ENCODE data around the gene RAD51B.
"Not testable (repeated sequence)": the region's sequence is repeated elsewhere in the genome, so short reads cannot be mapped to it uniquely, and the experiment has no call there.

The RAD51B gene

DNA sequence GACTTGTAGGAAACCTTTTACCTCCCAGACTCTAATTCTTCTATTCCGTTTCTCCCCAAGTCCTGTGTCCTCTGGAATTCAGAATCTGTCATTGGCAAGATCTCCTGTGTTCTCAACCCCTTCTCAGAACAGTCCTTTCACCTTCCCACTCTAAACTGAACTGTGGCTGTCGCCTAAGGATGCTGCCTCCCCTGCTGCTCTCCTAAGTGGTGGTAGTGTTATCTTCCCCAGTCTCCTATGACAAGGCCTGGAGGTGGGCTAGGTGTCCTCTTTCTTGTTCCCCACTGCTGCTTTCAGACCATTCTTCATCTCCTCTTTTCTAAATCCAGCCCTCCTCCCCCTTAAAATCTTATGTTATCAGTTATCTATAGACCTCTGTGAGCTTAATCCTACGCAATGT lies 397.4 kb downstream of the RAD51B start:
- TF ChIP-seq, protein P1, sequence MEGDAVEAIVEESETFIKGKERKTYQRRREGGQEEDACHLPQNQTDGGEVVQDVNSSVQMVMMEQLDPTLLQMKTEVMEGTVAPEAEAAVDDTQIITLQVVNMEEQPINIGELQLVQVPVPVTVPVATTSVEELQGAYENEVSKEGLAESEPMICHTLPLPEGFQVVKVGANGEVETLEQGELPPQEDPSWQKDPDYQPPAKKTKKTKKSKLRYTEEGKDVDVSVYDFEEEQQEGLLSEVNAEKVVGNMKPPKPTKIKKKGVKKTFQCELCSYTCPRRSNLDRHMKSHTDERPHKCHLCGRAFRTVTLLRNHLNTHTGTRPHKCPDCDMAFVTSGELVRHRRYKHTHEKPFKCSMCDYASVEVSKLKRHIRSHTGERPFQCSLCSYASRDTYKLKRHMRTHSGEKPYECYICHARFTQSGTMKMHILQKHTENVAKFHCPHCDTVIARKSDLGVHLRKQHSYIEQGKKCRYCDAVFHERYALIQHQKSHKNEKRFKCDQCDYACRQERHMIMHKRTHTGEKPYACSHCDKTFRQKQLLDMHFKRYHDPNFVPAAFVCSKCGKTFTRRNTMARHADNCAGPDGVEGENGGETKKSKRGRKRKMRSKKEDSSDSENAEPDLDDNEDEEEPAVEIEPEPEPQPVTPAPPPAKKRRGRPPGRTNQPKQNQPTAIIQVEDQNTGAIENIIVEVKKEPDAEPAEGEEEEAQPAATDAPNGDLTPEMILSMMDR (IDR thresholded peaks at IDR 0.05; ENCODE audit: borderline replicate concordance, insufficient read depth, low read depth, low read length) = no peak
- H3K4me3 ChIP-seq (ENCODE audit: low read depth, low read length) = no peak overlapping the region

DNA sequence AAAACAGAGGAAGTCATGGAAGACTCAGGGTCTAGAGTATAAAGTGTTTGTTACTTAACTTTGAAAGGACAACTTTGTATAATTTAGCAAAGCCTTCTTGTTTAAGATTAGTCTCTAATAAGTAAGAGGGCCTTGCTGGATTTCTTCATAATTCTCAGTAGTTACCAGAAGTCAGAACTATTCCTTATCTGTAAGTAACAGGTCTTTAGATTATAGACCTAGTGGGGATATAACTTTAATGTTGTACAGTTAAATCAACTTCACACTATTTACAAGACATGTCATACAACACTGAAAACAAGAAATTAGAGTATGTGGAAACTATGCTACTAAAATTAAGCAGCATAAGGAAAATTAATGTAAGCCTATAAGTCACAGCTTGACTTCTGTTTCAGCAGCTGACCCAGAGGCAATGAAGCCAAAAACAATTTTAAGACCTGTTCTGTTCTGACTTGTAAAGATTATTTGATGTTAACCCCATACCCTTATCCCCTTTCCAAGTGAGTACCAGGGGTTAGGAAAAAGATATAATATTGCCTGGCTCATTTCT lies 398.3 kb downstream of the RAD51B start:
- TF ChIP-seq, protein P1 (IDR thresholded peaks at IDR 0.05; ENCODE audit: borderline replicate concordance, insufficient read depth, low read depth, low read length) = no peak
- no peak overlapping the region for H3K4me3 ChIP-seq (ENCODE audit: low read depth, low read length)

DNA sequence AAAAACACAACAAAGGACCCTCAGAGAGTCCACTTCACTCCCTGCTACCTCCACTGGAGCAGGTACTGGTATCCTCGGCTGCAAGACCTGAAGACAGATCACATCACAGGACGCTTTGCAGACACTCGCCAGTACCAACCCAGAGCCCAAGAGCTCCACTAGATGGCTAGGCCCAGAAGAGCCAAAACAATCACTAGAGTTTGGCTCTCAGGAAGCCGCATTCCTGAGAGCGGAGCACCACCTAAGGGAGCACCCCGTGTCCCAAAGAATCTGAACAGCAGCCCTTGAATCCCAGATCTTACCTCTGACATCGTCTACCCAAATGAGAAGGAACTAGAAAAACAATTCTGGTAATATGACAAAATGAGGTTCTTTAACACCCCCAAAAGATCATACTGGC lies 399.8 kb downstream of the RAD51B start:
- H3K4me3 ChIP-seq (ENCODE audit: low read depth, low read length) = no peak overlapping the region
- TF ChIP-seq, protein P1 (IDR thresholded peaks at IDR 0.05; ENCODE audit: borderline replicate concordance, insufficient read depth, low read depth, low read length) = no peak

DNA sequence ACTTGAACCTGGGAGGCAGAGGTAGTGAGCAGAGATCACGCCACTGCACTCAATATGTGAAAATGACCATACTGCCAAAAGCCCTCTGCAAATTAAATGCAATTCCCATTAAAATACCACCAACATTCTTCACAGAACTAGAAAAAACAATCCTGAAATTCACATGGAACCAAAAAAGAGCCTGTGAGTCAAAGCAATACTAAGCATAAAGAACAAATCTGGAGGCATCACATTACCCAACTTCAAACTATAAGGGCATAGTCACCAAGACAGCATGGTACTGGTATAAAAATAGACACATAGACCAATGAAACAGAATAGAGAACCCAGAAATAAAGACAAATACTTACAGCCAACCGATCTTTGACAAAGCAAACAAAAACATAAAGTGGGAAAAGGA lies 401.5 kb downstream of the RAD51B start:
- H3K4me3 ChIP-seq (ENCODE audit: low read depth, low read length) = not testable (repeated sequence)

DNA sequence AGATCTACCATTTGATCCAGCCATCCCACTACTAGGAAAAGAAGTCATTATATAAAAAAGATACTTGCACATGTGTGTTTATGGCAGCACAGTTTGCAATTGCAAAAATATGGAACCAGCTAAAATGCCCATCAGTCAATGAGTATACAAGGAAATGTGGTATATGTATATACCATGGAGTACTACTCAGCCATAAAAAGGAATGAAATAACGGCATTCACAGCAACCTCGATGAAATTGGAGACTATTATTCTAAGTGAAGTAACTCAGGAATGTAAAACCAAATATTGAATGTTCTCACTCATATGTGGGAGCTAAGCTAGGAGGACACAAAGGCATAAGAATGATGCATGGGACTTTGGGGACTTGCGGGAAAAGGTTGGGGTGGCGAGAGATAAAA lies 402.6 kb downstream of the RAD51B start:
- H3K4me3 ChIP-seq (ENCODE audit: low read depth, low read length) = no peak overlapping the region
- TF ChIP-seq, protein P1 (IDR thresholded peaks at IDR 0.05; ENCODE audit: borderline replicate concordance, insufficient read depth, low read depth, low read length) = no peak

DNA sequence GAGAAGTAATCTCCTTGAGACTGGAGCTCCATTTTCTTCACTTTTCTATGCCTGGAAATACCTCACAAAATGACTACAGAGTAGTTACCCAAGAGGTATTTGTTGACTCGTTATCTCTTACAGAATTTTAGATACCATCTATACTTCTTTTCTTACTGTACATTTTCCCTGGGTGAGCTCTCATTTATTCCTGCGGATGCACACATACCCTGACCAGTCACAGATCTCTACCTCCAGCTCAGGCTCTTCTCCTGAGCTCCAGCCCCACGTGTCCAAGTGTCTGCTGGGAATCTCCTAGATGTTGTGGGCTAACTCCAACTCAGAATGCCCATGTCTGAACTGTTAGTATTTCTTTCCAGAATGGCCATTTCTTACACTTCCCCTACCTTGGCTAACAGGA lies 403.1 kb downstream of the RAD51B start:
- no peak overlapping the region for H3K4me3 ChIP-seq (ENCODE audit: low read depth, low read length)
- TF ChIP-seq, protein P1 (IDR thresholded peaks at IDR 0.05; ENCODE audit: borderline replicate concordance, insufficient read depth, low read depth, low read length) = no peak

DNA sequence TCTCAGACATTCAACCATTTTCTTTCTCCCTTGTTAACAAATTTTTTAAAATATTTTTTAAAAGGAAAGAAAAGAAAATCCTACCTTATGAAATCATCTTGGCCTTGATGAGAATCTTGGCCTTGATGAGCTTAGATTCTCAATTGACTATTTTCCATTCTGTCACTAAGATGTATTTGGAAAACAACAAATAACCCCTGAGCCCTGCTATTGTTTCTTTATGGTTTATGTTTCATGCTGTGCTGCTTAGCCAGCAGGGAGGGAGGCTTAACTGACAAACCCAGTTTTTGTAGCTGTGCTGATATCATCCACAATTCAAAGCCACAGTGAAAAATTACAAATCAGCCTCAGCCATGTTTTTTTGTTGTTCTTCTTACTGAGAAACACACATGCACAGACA lies 404.1 kb downstream of the RAD51B start:
- TF ChIP-seq, protein P1 (IDR thresholded peaks at IDR 0.05; ENCODE audit: borderline replicate concordance, insufficient read depth, low read depth, low read length) = no peak
- H3K4me3 ChIP-seq (ENCODE audit: low read depth, low read length) = no peak overlapping the region

DNA sequence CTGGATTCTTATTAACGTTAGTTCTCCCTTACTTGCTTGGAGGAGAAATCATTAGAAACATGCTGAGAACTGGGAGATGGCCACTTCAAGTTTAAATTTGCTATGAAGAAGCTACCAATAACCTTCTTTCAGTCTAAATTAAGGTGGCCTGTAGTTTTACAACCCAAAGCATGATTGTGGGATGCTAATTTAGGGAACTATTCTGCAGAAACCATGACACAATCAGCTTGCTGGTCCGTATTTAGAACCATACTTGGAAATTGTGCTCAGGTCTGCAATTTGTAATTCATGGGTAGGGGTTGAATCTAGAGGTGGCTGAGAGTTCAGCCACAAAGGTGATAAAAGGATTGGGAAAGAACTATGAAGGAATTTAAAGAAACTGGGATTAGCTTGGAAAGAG lies 405.7 kb downstream of the RAD51B start:
- H3K4me3 ChIP-seq (ENCODE audit: low read depth, low read length) = no peak overlapping the region
- TF ChIP-seq, protein P1 (IDR thresholded peaks at IDR 0.05; ENCODE audit: borderline replicate concordance, insufficient read depth, low read depth, low read length) = no peak
